ENCODE measurements around the gene THRB.

The THRB gene

GRCh38 chr3:24470277-24470676 is 24.4 kb downstream of the THRB start:
- Mint-ChIP-seq H3K36me3 (ENCODE audit: low read depth) (no peaks in the 10 kb centered on the region), H3K4me1 (ENCODE audit: low read depth) (no peaks in the 10 kb centered on the region), H3K4me3 (no peak overlapping the region), H3K27me3 (no peaks in the 10 kb centered on the region), H3K27ac (no peak overlapping the region), H3K9me3 (no peaks in the 10 kb centered on the region)
- intact Hi-C loops (cut with micrococcal nuclease): no loop called here

- intact Hi-C loops (cut with micrococcal nuclease): no loop called here
- H3K36me3 Mint-ChIP-seq (ENCODE audit: low read depth): no peaks in the 10 kb centered on the region
These were observed 30.3 kb downstream of the THRB start for GRCh38 chr3:24464389-24464788.

GRCh38 chr3:24462737-24463136 is 31.9 kb downstream of the THRB start:
- Mint-ChIP-seq H3K4me3 (no peak overlapping the region), H3K36me3 (ENCODE audit: low read depth) (no peaks in the 10 kb centered on the region), H3K9me3 (no peaks in the 10 kb centered on the region), H3K27ac (no peak overlapping the region), H3K4me1 (ENCODE audit: low read depth) (no peaks in the 10 kb centered on the region), H3K27me3 (no peaks in the 10 kb centered on the region)
- intact Hi-C loops (cut with micrococcal nuclease): no loop called here

More at GRCh38 chr3:24464389-24464788, 30.3 kb downstream of the THRB start:
- Mint-ChIP-seq H3K4me3 (no peak overlapping the region), H3K27me3 (no peaks in the 10 kb centered on the region), H3K27ac (no peak overlapping the region), H3K9me3 (no peaks in the 10 kb centered on the region), H3K4me1 (ENCODE audit: low read depth) (no peaks in the 10 kb centered on the region)

- Mint-ChIP-seq H3K4me3 (no peak overlapping the region), H3K27me3 (no peaks in the 10 kb centered on the region), H3K4me1 (ENCODE audit: low read depth) (no peaks in the 10 kb centered on the region), H3K9me3 (no peaks in the 10 kb centered on the region), H3K36me3 (ENCODE audit: low read depth) (no peaks in the 10 kb centered on the region), H3K27ac (no peak overlapping the region)
- intact Hi-C loops (cut with micrococcal nuclease): no loop called here
These were observed 33.7 kb downstream of the THRB start for GRCh38 chr3:24460974-24461373.

GRCh38 chr3:24457719-24458118 is 36.9 kb downstream of the THRB start:
- Mint-ChIP-seq H3K9me3 (no peaks in the 10 kb centered on the region), H3K27me3 (no peaks in the 10 kb centered on the region), H3K4me3 (no peak overlapping the region), H3K4me1 (ENCODE audit: low read depth) (no peaks in the 10 kb centered on the region), H3K27ac (no peak overlapping the region), H3K36me3 (ENCODE audit: low read depth) (no peaks in the 10 kb centered on the region)
- intact Hi-C loops (cut with micrococcal nuclease): no loop called here

GRCh38 chr3:24454856-24455255 is 39.8 kb downstream of the THRB start:
- no peaks in the 10 kb centered on the region for H3K4me1 Mint-ChIP-seq (ENCODE audit: low read depth)
- no peak overlapping the region for H3K27ac Mint-ChIP-seq
- H3K27me3 Mint-ChIP-seq: no peaks in the 10 kb centered on the region
- intact Hi-C loops (cut with micrococcal nuclease): no loop called here
- no peak overlapping the region for H3K4me3 Mint-ChIP-seq
- H3K36me3 Mint-ChIP-seq (ENCODE audit: low read depth): no peaks in the 10 kb centered on the region
- no peaks in the 10 kb centered on the region for H3K9me3 Mint-ChIP-seq

- Mint-ChIP-seq H3K27me3 (no peaks in the 10 kb centered on the region), H3K36me3 (ENCODE audit: low read depth) (no peaks in the 10 kb centered on the region), H3K4me3 (no peak overlapping the region), H3K27ac (no peak overlapping the region), H3K9me3 (no peaks in the 10 kb centered on the region), H3K4me1 (ENCODE audit: low read depth) (no peaks in the 10 kb centered on the region)
- intact Hi-C loops (cut with micrococcal nuclease): no loop called here
These were observed 40.3 kb downstream of the THRB start for GRCh38 chr3:24454393-24454792.

GRCh38 chr3:24451461-24452099 is 43.1 kb downstream of the THRB start:
- no peaks in the 10 kb centered on the region for H3K9me3 Mint-ChIP-seq
- no peaks in the 10 kb centered on the region for H3K4me1 Mint-ChIP-seq (ENCODE audit: low read depth)
- H3K36me3 Mint-ChIP-seq (ENCODE audit: low read depth): no peaks in the 10 kb centered on the region
- intact Hi-C loops (cut with micrococcal nuclease): no loop called here
- no peak overlapping the region for H3K27ac Mint-ChIP-seq
- no peaks in the 10 kb centered on the region for H3K27me3 Mint-ChIP-seq
- no peak overlapping the region for H3K4me3 Mint-ChIP-seq

GRCh38 chr3:24450160-24450907 is 44.3 kb downstream of the THRB start:
- Mint-ChIP-seq H3K27ac (no peak overlapping the region), H3K9me3 (no peaks in the 10 kb centered on the region), H3K27me3 (no peaks in the 10 kb centered on the region), H3K36me3 (ENCODE audit: low read depth) (no peaks in the 10 kb centered on the region), H3K4me3 (no peak overlapping the region), H3K4me1 (ENCODE audit: low read depth) (no peaks in the 10 kb centered on the region)
- intact Hi-C loops (cut with micrococcal nuclease): no loop called here

GRCh38 chr3:24447836-24448235 is 46.8 kb downstream of the THRB start:
- no peak overlapping the region for H3K4me3 Mint-ChIP-seq
- H3K27me3 Mint-ChIP-seq: no peaks in the 10 kb centered on the region
- no peak overlapping the region for H3K27ac Mint-ChIP-seq

GRCh38 chr3:24446032-24446431 is 48.6 kb downstream of the THRB start:
- no peaks in the 10 kb centered on the region for H3K36me3 Mint-ChIP-seq (ENCODE audit: low read depth)
- H3K27me3 Mint-ChIP-seq: no peaks in the 10 kb centered on the region
- no peaks in the 10 kb centered on the region for H3K4me1 Mint-ChIP-seq (ENCODE audit: low read depth)
- H3K27ac Mint-ChIP-seq: no peak overlapping the region
- H3K9me3 Mint-ChIP-seq: no peaks in the 10 kb centered on the region
- intact Hi-C loops (cut with micrococcal nuclease): no loop called here
- no peak overlapping the region for H3K4me3 Mint-ChIP-seq

More at GRCh38 chr3:24447836-24448235, 46.8 kb downstream of the THRB start:
- H3K36me3 Mint-ChIP-seq (ENCODE audit: low read depth): no peaks in the 10 kb centered on the region
- no peaks in the 10 kb centered on the region for H3K9me3 Mint-ChIP-seq
- intact Hi-C loops (cut with micrococcal nuclease): no loop called here
- H3K4me1 Mint-ChIP-seq (ENCODE audit: low read depth): no peaks in the 10 kb centered on the region

- Mint-ChIP-seq H3K9me3 (no peaks in the 10 kb centered on the region), H3K27ac (no peak overlapping the region), H3K4me3 (no peak overlapping the region), H3K36me3 (ENCODE audit: low read depth) (no peaks in the 10 kb centered on the region), H3K4me1 (ENCODE audit: low read depth) (no peaks in the 10 kb centered on the region), H3K27me3 (no peaks in the 10 kb centered on the region)
- intact Hi-C loops (cut with micrococcal nuclease): no loop called here
These were observed 51.2 kb downstream of the THRB start for GRCh38 chr3:24443476-24443875.

- Mint-ChIP-seq H3K4me1 (ENCODE audit: low read depth) (no peaks in the 10 kb centered on the region), H3K9me3 (no peaks in the 10 kb centered on the region), H3K27ac (no peak overlapping the region), H3K4me3 (no peak overlapping the region), H3K36me3 (ENCODE audit: low read depth) (no peaks in the 10 kb centered on the region), H3K27me3 (no peaks in the 10 kb centered on the region)
- intact Hi-C loops (cut with micrococcal nuclease): no loop called here
These were observed 53.7 kb downstream of the THRB start for GRCh38 chr3:24440760-24441464.

GRCh38 chr3:24439021-24439420 is 55.6 kb downstream of the THRB start:
- Mint-ChIP-seq H3K36me3 (ENCODE audit: low read depth) (no peaks in the 10 kb centered on the region), H3K27ac (no peak overlapping the region), H3K9me3 (no peaks in the 10 kb centered on the region), H3K4me3 (no peak overlapping the region), H3K27me3 (no peaks in the 10 kb centered on the region), H3K4me1 (ENCODE audit: low read depth) (no peaks in the 10 kb centered on the region)
- intact Hi-C loops (cut with micrococcal nuclease): no loop called here

Measured in dendritic cell treated with granulocyte-macrophage colony-stimulating factor and Interleukin-4, amounts not matched to agents 40 ng/mL and 50 ng/mL, for 4 days (primary cell).